ENCODE data around the gene KCNH6. TPM values are rescaled to one million over a fixed set of nuclear protein-coding genes. Genes with fewer than 3 reads are reported as not detected.

The KCNH6 gene
- total and polyA plus RNA-seq, 9 donors, result 0.04 to 0.19 (median 0.11) TPM; not detected in 5

DNA sequence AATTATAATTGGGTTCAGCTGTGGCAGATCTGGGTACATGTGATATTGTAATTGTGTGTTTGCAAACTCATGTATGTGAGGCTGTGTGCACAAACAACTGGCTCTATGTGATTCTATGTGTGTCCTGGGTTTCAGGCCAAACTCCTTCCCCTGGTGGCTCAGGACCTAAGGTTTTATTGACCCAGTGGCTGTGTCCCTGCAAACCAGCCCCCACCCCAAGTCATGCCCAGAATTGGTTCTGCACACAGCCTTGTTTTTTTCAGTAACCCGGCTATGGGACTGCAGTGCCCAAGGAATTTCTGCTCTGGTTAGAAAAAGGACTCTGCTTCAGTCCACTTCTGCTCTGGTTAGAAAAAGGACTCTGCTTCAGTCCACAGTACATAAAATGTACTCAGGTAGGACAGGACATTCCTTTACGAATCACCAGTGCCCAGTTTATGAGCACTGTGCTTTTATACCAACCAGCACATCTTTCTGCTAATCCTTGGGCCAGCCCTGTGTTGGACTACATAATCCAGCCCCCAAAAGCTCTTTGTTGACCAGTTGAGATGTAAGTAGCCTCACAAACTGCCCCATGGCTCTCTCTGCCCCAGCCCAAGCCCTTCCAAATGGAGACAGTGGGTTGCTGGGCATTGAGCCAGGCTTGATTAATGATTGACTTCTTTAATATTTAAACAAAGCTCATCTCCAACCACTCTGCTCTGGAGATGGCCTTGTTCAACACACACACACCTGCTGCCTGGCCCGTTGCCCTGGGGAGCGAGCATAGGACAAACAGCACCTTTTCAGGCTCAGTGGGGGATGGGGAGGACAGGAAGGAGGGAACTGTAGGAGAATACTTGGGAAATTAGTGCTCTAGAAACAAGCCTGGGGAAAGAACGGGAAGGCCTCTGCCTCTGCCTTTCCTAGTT lies 2.9 kb upstream of the KCNH6 start:
- 80% methylated on average over 1 of the region's 5 CpGs for WGBS (ENCODE audit: insufficient coverage)
- Histone ChIP-seq H3K4me3 (ENCODE audit: low read length) (no peak overlapping the region), H3K36me3 (ENCODE audit: control insufficient read depth, insufficient read depth, low read length) (no peaks in the 10 kb centered on the region), H3K27me3 (ENCODE audit: control insufficient read depth, insufficient read depth, low read length) (peaks cover 24% of the 10 kb centered on the region), H3K27ac (ENCODE audit: low read length) (no peak overlapping the region), H3K9me3 (replicated peaks; ENCODE audit: control insufficient read depth, low read depth, low read length) (no peaks in the 10 kb centered on the region), H3K4me1 (ENCODE audit: control insufficient read depth, insufficient read depth, low read length) (peaks cover 5% of the 10 kb centered on the region)
- no peak for DNase-seq

DNA sequence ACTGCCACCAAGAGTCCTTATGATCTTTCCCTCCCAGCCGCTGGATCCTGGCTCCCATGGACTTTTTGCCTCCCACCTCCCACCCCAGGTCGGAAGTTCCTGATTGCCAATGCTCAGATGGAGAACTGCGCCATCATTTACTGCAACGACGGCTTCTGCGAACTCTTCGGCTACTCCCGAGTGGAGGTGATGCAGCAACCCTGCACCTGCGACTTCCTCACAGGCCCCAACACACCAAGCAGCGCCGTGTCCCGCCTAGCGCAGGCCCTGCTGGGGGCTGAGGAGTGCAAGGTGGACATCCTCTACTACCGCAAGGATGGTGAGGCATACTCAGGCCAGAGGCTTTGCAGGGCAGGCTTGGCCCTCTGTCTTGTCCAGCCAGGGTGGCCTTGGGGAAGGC lies 893 bp downstream of the KCNH6 start:
- no peaks in the 10 kb centered on the region for H3K36me3 ChIP-seq (ENCODE audit: control insufficient read depth, insufficient read depth, low read length)
- H3K27ac ChIP-seq (ENCODE audit: low read length), result no peak overlapping the region
- 89% methylated on average over 14 of the region's 14 CpGs for WGBS (ENCODE audit: insufficient coverage)

DNA sequence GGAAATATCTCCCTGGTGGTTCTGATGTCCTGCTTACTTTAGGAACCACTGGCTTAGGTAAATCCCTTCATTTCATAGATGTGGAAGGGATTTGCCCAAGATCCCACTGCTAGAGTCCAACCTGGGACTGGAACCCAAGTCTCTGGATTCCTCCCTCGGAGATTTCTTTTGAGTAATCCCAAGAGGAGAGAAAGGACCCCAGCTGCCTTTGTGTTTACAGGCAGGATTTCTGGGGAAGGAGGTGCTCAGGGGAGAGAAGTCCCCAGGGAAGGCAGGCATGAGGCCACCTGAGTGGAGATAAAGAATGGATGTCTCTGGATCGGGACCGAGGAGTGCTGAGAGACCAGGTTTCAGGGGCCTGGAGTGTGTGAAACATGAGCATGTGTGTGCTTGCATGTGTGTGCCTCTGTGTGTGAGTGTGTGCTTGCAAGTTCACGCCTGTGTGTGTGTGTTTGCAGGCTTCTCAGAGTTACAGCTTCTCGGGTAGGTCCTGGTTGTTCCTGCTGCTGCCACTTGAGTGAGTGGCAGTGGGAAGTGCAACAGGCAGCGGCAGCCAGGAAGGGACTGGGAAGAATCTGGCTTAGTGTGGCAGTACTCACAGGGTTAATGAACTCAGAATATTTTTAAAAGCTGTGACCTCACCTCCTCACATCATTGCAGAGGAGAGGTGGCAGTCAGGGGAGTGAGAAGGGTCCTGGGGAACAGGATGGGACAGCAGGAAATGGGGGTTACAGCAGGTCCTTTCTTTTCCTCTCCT lies 2.2 kb downstream of the KCNH6 start:
- WGBS (ENCODE audit: insufficient coverage), result 62% methylated on average over 3 of the region's 6 CpGs
- no peak overlapping the region for H3K27ac ChIP-seq (ENCODE audit: low read length)
- no peaks in the 10 kb centered on the region for H3K36me3 ChIP-seq (ENCODE audit: control insufficient read depth, insufficient read depth, low read length)
- H3K9me3 ChIP-seq (replicated peaks; ENCODE audit: control insufficient read depth, low read depth, low read length), result no peaks in the 10 kb centered on the region
- H3K27me3 ChIP-seq (ENCODE audit: control insufficient read depth, insufficient read depth, low read length), result peaks cover 30% of the 10 kb centered on the region
- peaks cover 5% of the 10 kb centered on the region for H3K4me1 ChIP-seq (ENCODE audit: control insufficient read depth, insufficient read depth, low read length)
- H3K4me3 ChIP-seq (ENCODE audit: low read length), result no peak overlapping the region
- DNase-seq, result no peak

More for the DNA sequence above, 893 bp downstream of the KCNH6 start:
- Histone ChIP-seq H3K27me3 (ENCODE audit: control insufficient read depth, insufficient read depth, low read length) (peaks cover 30% of the 10 kb centered on the region), H3K4me3 (ENCODE audit: low read length) (no peak overlapping the region), H3K4me1 (ENCODE audit: control insufficient read depth, insufficient read depth, low read length) (peaks cover 5% of the 10 kb centered on the region), H3K9me3 (replicated peaks; ENCODE audit: control insufficient read depth, low read depth, low read length) (no peaks in the 10 kb centered on the region)
- no peak for DNase-seq

DNA sequence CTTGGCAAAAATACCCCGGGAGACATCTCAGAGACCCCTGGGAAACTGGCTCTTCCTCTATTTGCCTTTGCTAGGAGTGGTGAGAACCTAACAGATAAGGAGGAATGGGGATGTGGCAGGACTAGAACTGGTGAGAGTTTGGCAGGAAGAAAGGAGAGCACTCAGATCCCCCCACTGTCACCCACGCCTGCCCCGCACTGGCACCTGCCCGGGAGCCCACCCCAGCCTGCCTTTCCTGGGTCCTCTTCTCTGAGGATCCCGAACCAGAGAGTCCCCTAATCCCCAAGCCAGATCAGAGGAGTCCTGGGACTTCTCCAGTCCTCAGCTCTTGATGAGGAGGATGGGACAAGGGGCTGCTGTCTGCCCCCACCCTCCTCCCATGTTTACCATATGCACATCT lies 3.7 kb downstream of the KCNH6 start:
- DNase-seq, result no peak
- Histone ChIP-seq H3K4me3 (ENCODE audit: low read length) (no peak overlapping the region), H3K27ac (ENCODE audit: low read length) (no peak overlapping the region), H3K4me1 (ENCODE audit: control insufficient read depth, insufficient read depth, low read length) (peaks cover 5% of the 10 kb centered on the region), H3K36me3 (ENCODE audit: control insufficient read depth, insufficient read depth, low read length) (no peaks in the 10 kb centered on the region), H3K27me3 (ENCODE audit: control insufficient read depth, insufficient read depth, low read length) (peaks cover 28% of the 10 kb centered on the region), H3K9me3 (replicated peaks; ENCODE audit: control insufficient read depth, low read depth, low read length) (no peaks in the 10 kb centered on the region)
- 80% methylated on average over 1 of the region's 5 CpGs for WGBS (ENCODE audit: insufficient coverage)

DNA sequence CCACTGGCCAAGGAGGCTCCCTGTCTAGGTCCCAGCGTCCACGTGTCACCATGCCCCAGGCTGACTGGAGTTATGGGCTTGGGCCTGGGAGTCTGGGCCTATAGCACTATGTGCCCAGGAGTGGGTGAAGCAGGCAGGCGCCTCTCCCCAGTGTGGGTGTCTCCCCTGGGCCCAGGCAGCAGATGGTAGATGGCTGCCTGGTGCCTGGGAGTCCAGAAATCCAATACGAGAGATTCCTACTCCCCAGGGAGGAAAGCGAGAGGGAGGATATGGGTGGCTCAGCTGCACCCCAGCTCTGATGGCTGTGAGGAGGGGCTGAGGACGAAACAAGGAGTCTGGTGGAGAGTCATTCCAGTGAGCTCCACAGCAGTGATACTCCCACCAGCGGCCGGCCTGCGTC lies 5.0 kb downstream of the KCNH6 start:
- no peak for DNase-seq
- no peaks in the 10 kb centered on the region for H3K9me3 ChIP-seq (replicated peaks; ENCODE audit: control insufficient read depth, low read depth, low read length)
- WGBS (ENCODE audit: insufficient coverage), result 82% methylated on average over 6 of the region's 9 CpGs
- H3K4me3 ChIP-seq (ENCODE audit: low read length), result no peak overlapping the region
- H3K4me1 ChIP-seq (ENCODE audit: control insufficient read depth, insufficient read depth, low read length), result peaks cover 5% of the 10 kb centered on the region
- peaks cover 31% of the 10 kb centered on the region for H3K27me3 ChIP-seq (ENCODE audit: control insufficient read depth, insufficient read depth, low read length)
- H3K27ac ChIP-seq (ENCODE audit: low read length), result no peak overlapping the region
- H3K36me3 ChIP-seq (ENCODE audit: control insufficient read depth, insufficient read depth, low read length), result no peaks in the 10 kb centered on the region

DNA sequence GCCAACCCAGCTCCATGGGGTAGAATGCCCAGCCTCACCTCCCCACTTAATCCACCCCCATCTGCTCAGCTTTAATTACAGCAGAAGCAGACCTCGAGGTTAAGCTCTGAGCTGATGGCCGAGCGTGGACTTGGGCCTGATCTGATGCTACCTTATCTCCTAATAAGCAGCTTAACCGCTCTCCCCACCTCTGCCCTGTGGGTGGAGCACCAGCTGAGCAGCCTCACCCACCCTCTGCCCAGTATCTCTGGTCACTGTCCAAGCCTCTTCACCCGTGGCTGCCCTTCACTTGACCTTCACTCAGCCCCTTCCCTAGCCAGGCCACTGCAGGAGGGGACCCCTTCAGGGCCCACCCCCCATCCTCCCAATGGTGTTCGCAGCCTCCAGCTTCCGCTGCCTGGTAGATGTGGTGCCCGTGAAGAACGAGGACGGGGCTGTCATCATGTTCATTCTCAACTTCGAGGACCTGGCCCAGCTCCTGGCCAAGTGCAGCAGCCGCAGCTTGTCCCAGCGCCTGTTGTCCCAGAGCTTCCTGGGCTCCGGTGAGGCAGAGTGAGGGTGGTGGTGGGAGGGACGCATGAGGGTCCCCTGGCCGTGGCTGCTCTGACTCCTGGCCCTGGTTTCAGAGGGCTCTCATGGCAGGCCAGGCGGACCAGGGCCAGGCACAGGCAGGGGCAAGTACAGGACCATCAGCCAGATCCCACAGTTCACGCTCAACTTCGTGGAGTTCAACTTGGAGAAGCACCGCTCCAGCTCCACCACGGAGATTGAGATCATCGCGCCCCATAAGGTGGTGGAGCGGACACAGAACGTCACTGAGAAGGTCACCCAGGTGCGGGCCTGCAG lies 6.8 kb downstream of the KCNH6 start:
- H3K27me3 ChIP-seq (ENCODE audit: control insufficient read depth, insufficient read depth, low read length), result peaks cover 15% of the 10 kb centered on the region
- no peaks in the 10 kb centered on the region for H3K9me3 ChIP-seq (replicated peaks; ENCODE audit: control insufficient read depth, low read depth, low read length)
- DNase-seq, result no peak
- WGBS (ENCODE audit: insufficient coverage), result 78% methylated on average over 24 of the region's 26 CpGs
- H3K27ac ChIP-seq (ENCODE audit: low read length), result no peak overlapping the region
- no peaks in the 10 kb centered on the region for H3K36me3 ChIP-seq (ENCODE audit: control insufficient read depth, insufficient read depth, low read length)
- H3K4me3 ChIP-seq (ENCODE audit: low read length), result no peak overlapping the region
- H3K4me1 ChIP-seq (ENCODE audit: control insufficient read depth, insufficient read depth, low read length), result no peaks in the 10 kb centered on the region

DNA sequence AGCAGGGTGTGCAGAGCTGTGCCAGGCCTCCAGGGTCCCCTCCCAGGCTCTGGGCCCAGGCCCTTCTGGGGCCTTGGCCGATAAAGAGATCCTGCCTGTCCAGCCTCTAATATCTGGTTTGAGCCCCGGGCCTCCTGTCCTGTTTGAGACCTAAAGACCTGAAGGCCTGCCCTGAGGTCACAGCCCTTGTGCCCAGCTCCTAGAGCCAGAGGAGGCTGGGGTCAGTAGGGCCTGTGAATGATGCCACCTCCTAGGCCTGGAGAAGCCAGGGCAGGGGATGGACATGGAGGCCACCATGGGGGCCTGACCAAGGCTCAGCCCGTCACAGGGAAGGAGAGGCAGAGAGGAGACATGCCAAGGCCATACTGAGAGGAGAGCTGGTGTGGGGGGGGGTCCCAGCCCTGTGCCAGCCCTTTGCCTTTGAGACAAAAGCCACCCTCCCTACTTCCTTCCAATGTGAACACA lies 7.4 kb downstream of the KCNH6 start:
- 79% methylated on average over 2 of the region's 3 CpGs for WGBS (ENCODE audit: insufficient coverage)
- no peak for DNase-seq
- no peaks in the 10 kb centered on the region for H3K36me3 ChIP-seq (ENCODE audit: control insufficient read depth, insufficient read depth, low read length)
- H3K9me3 ChIP-seq (replicated peaks; ENCODE audit: control insufficient read depth, low read depth, low read length), result no peaks in the 10 kb centered on the region
- H3K27ac ChIP-seq (ENCODE audit: low read length), result no peak overlapping the region
- peaks cover 11% of the 10 kb centered on the region for H3K27me3 ChIP-seq (ENCODE audit: control insufficient read depth, insufficient read depth, low read length)
- H3K4me3 ChIP-seq (ENCODE audit: low read length), result no peak overlapping the region
- no peaks in the 10 kb centered on the region for H3K4me1 ChIP-seq (ENCODE audit: control insufficient read depth, insufficient read depth, low read length)

DNA sequence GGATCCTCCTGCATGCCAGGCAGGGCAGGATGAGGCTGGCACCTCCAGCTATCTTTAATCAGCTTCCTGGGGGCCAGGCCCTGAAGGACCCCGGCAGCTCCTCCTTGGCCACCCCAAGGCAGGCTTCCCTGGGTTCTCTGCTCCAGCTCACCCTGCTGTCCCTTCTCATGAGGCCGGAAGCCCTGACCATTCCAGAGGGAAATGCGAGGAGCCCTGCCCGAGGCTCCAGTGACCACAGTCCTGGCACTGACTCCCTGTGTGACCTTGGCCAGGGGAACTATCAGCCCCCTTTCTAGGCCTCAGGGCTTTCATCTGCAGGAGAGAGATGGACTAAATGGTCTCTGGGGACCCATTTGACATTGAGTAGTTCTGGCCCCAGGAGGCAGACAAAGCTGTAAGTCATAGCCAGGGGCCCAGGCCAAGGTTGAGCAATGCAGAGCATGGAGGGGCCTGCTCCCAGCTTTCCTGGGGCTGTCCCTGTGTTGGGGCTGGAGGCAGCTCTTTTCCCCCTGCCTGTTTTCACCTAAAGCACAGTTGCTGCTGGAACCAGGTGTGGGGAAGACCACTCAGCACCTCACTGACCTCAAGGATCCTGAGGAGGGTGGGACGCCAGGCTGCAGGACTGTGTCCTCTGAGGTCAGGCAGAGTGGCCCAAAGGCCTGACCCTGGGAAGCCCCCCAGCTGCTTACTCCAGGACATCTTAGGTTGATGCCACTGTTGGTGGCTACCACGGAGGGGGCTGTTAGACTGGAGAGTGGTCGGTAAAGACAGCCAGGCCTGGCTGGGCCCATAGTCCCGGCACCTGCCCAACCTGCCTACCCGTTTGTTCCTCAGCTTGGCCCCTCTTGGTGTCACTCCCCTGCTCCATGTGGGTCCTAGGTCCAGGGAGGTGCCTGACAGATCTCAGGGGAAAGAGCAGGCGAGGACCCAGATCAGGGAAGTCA lies 8.1 kb downstream of the KCNH6 start:
- H3K36me3 ChIP-seq (ENCODE audit: control insufficient read depth, insufficient read depth, low read length), result no peaks in the 10 kb centered on the region
- H3K9me3 ChIP-seq (replicated peaks; ENCODE audit: control insufficient read depth, low read depth, low read length), result no peaks in the 10 kb centered on the region
- H3K4me1 ChIP-seq (ENCODE audit: control insufficient read depth, insufficient read depth, low read length), result no peaks in the 10 kb centered on the region
- H3K27me3 ChIP-seq (ENCODE audit: control insufficient read depth, insufficient read depth, low read length), result peaks cover 8% of the 10 kb centered on the region
- H3K27ac ChIP-seq (ENCODE audit: low read length), result no peak overlapping the region
- no peak for DNase-seq
- 78% methylated on average over 10 of the region's 10 CpGs for WGBS (ENCODE audit: insufficient coverage)
- H3K4me3 ChIP-seq (ENCODE audit: low read length), result no peak overlapping the region

DNA sequence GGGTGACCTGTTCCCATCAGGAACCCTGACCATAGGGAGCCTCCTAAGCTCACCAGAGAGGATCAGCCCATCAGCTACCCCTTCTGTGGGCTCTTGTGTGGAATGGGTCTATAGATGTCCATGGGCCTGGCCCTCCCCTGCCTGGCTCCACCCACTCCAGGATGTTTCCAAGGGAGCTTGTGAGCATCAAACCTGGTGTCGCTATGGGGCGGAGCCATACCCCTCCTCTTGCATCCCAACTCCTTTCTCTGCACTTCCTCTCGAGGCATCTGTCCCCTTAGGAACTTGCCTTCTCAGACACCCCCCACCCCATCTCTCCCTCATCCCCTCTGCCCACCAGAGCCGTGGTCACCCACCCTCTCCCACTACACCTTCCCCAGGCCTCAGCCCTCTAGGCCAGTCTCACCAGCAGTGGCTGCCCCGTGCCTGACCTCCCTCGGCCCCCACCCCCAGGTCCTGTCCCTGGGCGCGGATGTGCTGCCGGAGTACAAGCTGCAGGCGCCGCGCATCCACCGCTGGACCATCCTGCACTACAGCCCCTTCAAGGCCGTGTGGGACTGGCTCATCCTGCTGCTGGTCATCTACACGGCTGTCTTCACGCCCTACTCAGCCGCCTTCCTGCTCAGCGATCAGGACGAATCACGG lies 10.4 kb downstream of the KCNH6 start:
- DNase-seq, result no peak
- Histone ChIP-seq H3K36me3 (ENCODE audit: control insufficient read depth, insufficient read depth, low read length) (no peaks in the 10 kb centered on the region), H3K27ac (ENCODE audit: low read length) (no peak overlapping the region), H3K4me1 (ENCODE audit: control insufficient read depth, insufficient read depth, low read length) (peaks cover 9% of the 10 kb centered on the region), H3K27me3 (ENCODE audit: control insufficient read depth, insufficient read depth, low read length) (peaks cover 22% of the 10 kb centered on the region), H3K4me3 (ENCODE audit: low read length) (no peak overlapping the region), H3K9me3 (replicated peaks; ENCODE audit: control insufficient read depth, low read depth, low read length) (no peaks in the 10 kb centered on the region)
- WGBS (ENCODE audit: insufficient coverage), result 85% methylated on average over 20 of the region's 20 CpGs

All from muscle of leg (tissue), 11 donors.